Liver (tissue), 9 donors: ENCODE measurements around the gene MFGE8. TPM values are rescaled to one million over a fixed set of nuclear protein-coding genes. Genes with fewer than 3 reads are reported as not detected.

ENCODE experiments used
- DNase-seq: peaks from one replicate; pipeline ENCODE4 v3.0.0-alpha.2; 2017; ENCODE audit warnings: low spot score
- H3K27ac ChIP-seq, 2 donors: one replicate each; pipeline ENCODE4 v1.7.0; 2013; ENCODE audit warnings: inconsistent platforms in 2 of 2, low read length in 2 of 2, control low read depth in 1 of 2, low read depth in 1 of 2, mild to moderate bottlenecking in 1 of 2
- H3K27me3 ChIP-seq, 4 donors: one replicate each; pipeline versions ENCODE4 v1.6.1 to v1.7.0; 2013; ENCODE audit warnings: low read length in 3 of 4, inconsistent platforms in 1 of 4, mild to moderate bottlenecking in 1 of 4, moderate library complexity in 1 of 4; ENCODE audit not compliant: control insufficient read depth in 4 of 4, insufficient read depth in 4 of 4
- H3K36me3 ChIP-seq, 4 donors: one replicate each; pipeline versions ENCODE4 v1.6.1 to v1.7.0; 2013; ENCODE audit warnings: low read length in 3 of 4, mild to moderate bottlenecking in 3 of 4, low read depth in 1 of 4, moderate library complexity in 1 of 4; ENCODE audit not compliant: control insufficient read depth in 4 of 4, insufficient read depth in 3 of 4
- H3K4me1 ChIP-seq, 4 donors: one replicate each; pipeline versions ENCODE4 v1.6.1 to v1.7.0; 2013; ENCODE audit warnings: low read length in 3 of 4, mild to moderate bottlenecking in 3 of 4, moderate library complexity in 1 of 4; ENCODE audit not compliant: control insufficient read depth in 4 of 4, insufficient read depth in 4 of 4
- H3K4me3 ChIP-seq, 3 donors: one replicate each; pipeline versions ENCODE4 v1.6.1 to v1.7.0; 2013; ENCODE audit warnings: low read length in 3 of 3, control low read depth in 1 of 3, low read depth in 1 of 3, mild to moderate bottlenecking in 1 of 3
- H3K9ac ChIP-seq, 2 donors: one replicate each; pipeline ENCODE4 v1.7.0; 2013; ENCODE audit warnings: low read length in 2 of 2, mild to moderate bottlenecking in 2 of 2, moderate library complexity in 2 of 2, control low read depth in 1 of 2, low read depth in 1 of 2
- H3K9me3 ChIP-seq, 4 donors: one replicate each; pipeline versions ENCODE4 v1.6.1 to v1.7.0; 2013; ENCODE audit warnings: low read length in 3 of 4; ENCODE audit not compliant: control insufficient read depth in 4 of 4
- ATF3 ChIP-seq: IDR thresholded peaks from 2 replicates; pipeline ENCODE4 v1.6.1; 2016; ENCODE audit warnings: antibody characterized with exemption
- CTCF ChIP-seq: fragments of 150-350 bp; IDR thresholded peaks from 2 replicates; pipeline ENCODE4 v1.5.1; 2017; ENCODE audit warnings: improper control_type of control experiment, low read depth, low read length; ENCODE audit not compliant: missing input control
- EGR1 ChIP-seq, 2 donors: IDR thresholded peaks; 2 replicates each; pipeline ENCODE4 v1.6.1; 2016 to 2018; ENCODE audit warnings: antibody characterized with exemption in 2 of 2, low read depth in 2 of 2
- FOXA1 ChIP-seq: IDR thresholded peaks from 2 replicates; pipeline ENCODE4 v1.6.1; 2016; ENCODE audit warnings: antibody characterized with exemption
- FOXA2 ChIP-seq: IDR thresholded peaks from 2 replicates; pipeline ENCODE4 v1.6.1; 2016; ENCODE audit warnings: antibody characterized with exemption
- HNF4A ChIP-seq, 2 donors: conservative IDR thresholded peaks; 2 replicates each; pipeline ENCODE4 v1.6.1; 2016; ENCODE audit warnings: antibody characterized with exemption in 2 of 2, mild to moderate bottlenecking in 2 of 2
- HNF4G ChIP-seq: IDR thresholded peaks from 2 replicates; pipeline ENCODE4 v1.6.1; 2016; ENCODE audit warnings: antibody characterized with exemption
- JUND ChIP-seq, 2 donors: IDR thresholded peaks; 2 replicates each; pipeline ENCODE4 v1.6.1; 2016; ENCODE audit warnings: antibody characterized with exemption in 2 of 2
- MAX ChIP-seq: IDR thresholded peaks from 2 replicates; pipeline ENCODE4 v1.6.1; 2016; ENCODE audit warnings: antibody characterized with exemption
- NR2F2 ChIP-seq: IDR thresholded peaks from 2 replicates; pipeline ENCODE4 v1.6.1; 2016; ENCODE audit warnings: antibody characterized with exemption
- RAD21 ChIP-seq, 2 donors: IDR thresholded peaks; 2 replicates each; pipeline ENCODE4 v1.6.1; 2016; ENCODE audit warnings: antibody characterized with exemption in 2 of 2, mild to moderate bottlenecking in 2 of 2
- REST ChIP-seq: IDR thresholded peaks from 2 replicates; pipeline ENCODE4 v1.6.1; 2016; ENCODE audit warnings: antibody characterized with exemption, mild to moderate bottlenecking
- RXRA ChIP-seq, 2 donors: IDR thresholded peaks; 2 replicates each; pipeline ENCODE4 v1.6.1; 2017 to 2018; ENCODE audit warnings: antibody characterized with exemption in 2 of 2, mild to moderate bottlenecking in 1 of 2
- YY1 ChIP-seq: IDR thresholded peaks from 2 replicates; pipeline ENCODE4 v1.6.1; 2016; ENCODE audit warnings: antibody characterized with exemption, mild to moderate bottlenecking
- ZBTB33 ChIP-seq: IDR thresholded peaks from 2 replicates; pipeline ENCODE4 v1.6.1; 2016; ENCODE audit warnings: antibody characterized with exemption
- WGBS: extraction: QIAGEN DNeasy Blood & Tissue Kit; methylation state at CpG from one replicate; pipeline ENCODE4 v1.1.7; 2013; 5-methylcytosine and 5-hydroxymethylcytosine counted together
- polyA plus RNA-seq, 2 donors: library from polyadenylated mRNA; stranded (reverse) in 1 of 2; unstranded in 1 of 2; fragments of 200-250 nt in 1 of 2; fragments of >200 nt in 1 of 2; fragmentation: Nextera tagmentation in 1 of 2; extraction: Ambion mirVana in 1 of 2; gene quantifications; one replicate each; pipeline versions ENCODE4 v1.2.1 to v1.2.3, GENCODE V29; 2013 to 2015
- total RNA-seq, 2 donors: library from RNA; depleted of rRNA; stranded (reverse); fragments of >200 nt; gene quantifications; one replicate each; pipeline ENCODE4 v1.2.3, GENCODE V29; 2014
- donor health status: healthy.
- donor health status: healthy.
- donor health status: healthy.
- donor health status: healthy.
- donor health status: healthy.

MFGE8 gene
- total and polyA plus RNA-seq, 4 donors = 6.6 to 14.8 (median 12.8) TPM

GRCh38 chr15:88874275-88874674, 38.9 kb downstream of the MFGE8 start:
- DNase-seq = no peak
- no peaks in the 10 kb centered on the region for H3K9me3 ChIP-seq
- WGBS = 74% methylated on average over 15 of the region's 15 CpGs
- TF ChIP-seq ZBTB33 (no peak), MAX (no peak), ATF3 (no peak), JUND (IDR thresholded peaks at IDR 0.05) (no peak), FOXA1 (no peak), HNF4A (conservative IDR thresholded peaks at IDR 0.05) (no peak), RAD21 (IDR thresholded peaks at IDR 0.05) (no peak), YY1 (no peak)
- H3K27ac ChIP-seq = no peak overlapping the region
- no peak overlapping the region for H3K9ac ChIP-seq
- no peaks in the 10 kb centered on the region for H3K4me1 ChIP-seq
- no peaks in the 10 kb centered on the region for H3K36me3 ChIP-seq
- H3K27me3 ChIP-seq = peaks cover 0 to 3% (median 0%) of the 10 kb centered on the region in 4 donors
- no peak overlapping the region for H3K4me3 ChIP-seq

GRCh38 chr15:88873786-88874185, 39.4 kb downstream of the MFGE8 start:
- H3K36me3 ChIP-seq = no peaks in the 10 kb centered on the region
- TF ChIP-seq RAD21 (IDR thresholded peaks at IDR 0.05) = no peak
- no peak for TF ChIP-seq FOXA2
- TF ChIP-seq MAX = no peak
- no peak for TF ChIP-seq EGR1 (IDR thresholded peaks at IDR 0.05; ENCODE audit: low read depth in 2 of 2)
- TF ChIP-seq NR2F2 = no peak
- no peak for TF ChIP-seq JUND (IDR thresholded peaks at IDR 0.05)
- no peak for TF ChIP-seq FOXA1
- no peak for TF ChIP-seq HNF4G
- no peak for TF ChIP-seq CTCF
- TF ChIP-seq ATF3 = no peak
- no peak for TF ChIP-seq REST
- TF ChIP-seq RXRA (IDR thresholded peaks at IDR 0.05) = no peak
- TF ChIP-seq HNF4A (conservative IDR thresholded peaks at IDR 0.05) = no peak

More at GRCh38 chr15:88873786-88874185, 39.4 kb downstream of the MFGE8 start:
- DNase-seq = no peak
- no peak overlapping the region for H3K27ac ChIP-seq
- H3K4me3 ChIP-seq = no peak overlapping the region
- peaks cover 0 to 4% (median 0%) of the 10 kb centered on the region in 4 donors for H3K27me3 ChIP-seq
- no peaks in the 10 kb centered on the region for H3K9me3 ChIP-seq
- WGBS = 82% methylated on average over 13 of the region's 13 CpGs
- H3K4me1 ChIP-seq = no peaks in the 10 kb centered on the region
- H3K9ac ChIP-seq = no peak overlapping the region
